RWPE1 (cell line): ENCODE results near the gene SUZ12.

Source experiments
- CTCF ChIA-PET: fragments of 350-600 bp; sonication (Branson Sonifier 250); formaldehyde crosslinking; extraction: SDS; loops from one replicate; lab custom pipeline; 2021; lab: Yijun Ruan, JAX
- POLR2A ChIA-PET: fragments of 400-600 bp; formaldehyde crosslinking; extraction: SDS; loops from one replicate; lab custom pipeline; 2020; ENCODE audit warnings: antibody characterized with exemption; ENCODE audit not compliant: low non-redundant PET; lab: Yijun Ruan, JAX
- DNase-seq: peaks from one replicate; pipeline ENCODE4 v3.0.0; 2012; ENCODE audit warnings: low spot score
- H3K27ac ChIP-seq: fragments of 450-650 bp; 2 replicates; pipeline ENCODE4 v1.5.1; 2017
- CTCF ChIP-seq: fragments of 450-650 bp; conservative IDR thresholded peaks from 2 replicates; pipeline ENCODE4 v1.5.1; 2017; ENCODE audit warnings: low read depth, mild to moderate bottlenecking

The SUZ12 gene

GRCh38 chr17:32009262-32009542 is 72.4 kb downstream of the SUZ12 start:
- DNase-seq: no peak
- ChIA-PET CTCF (no interaction called here), POLR2A (no interaction called here)
- TF ChIP-seq CTCF: no peak
- H3K27ac ChIP-seq: no peak overlapping the region

- no peak for TF ChIP-seq CTCF
- no peak for DNase-seq
- ChIA-PET POLR2A (no interaction called here), CTCF (no interaction called here)
- no peak overlapping the region for H3K27ac ChIP-seq
These were observed 73.3 kb downstream of the SUZ12 start for GRCh38 chr17:32010114-32010513.

GRCh38 chr17:32015245-32016013 is 78.6 kb downstream of the SUZ12 start:
- POLR2A ChIA-PET: no interaction called here

GRCh38 chr17:32016231-32016630 is 79.4 kb downstream of the SUZ12 start:
- H3K27ac ChIP-seq: no peak overlapping the region
- POLR2A ChIA-PET: no interaction called here
- no peak for DNase-seq
- TF ChIP-seq CTCF: no peak
- CTCF ChIA-PET: no interaction called here

More at GRCh38 chr17:32015245-32016013, 78.6 kb downstream of the SUZ12 start:
- H3K27ac ChIP-seq: no peak overlapping the region
- DNase-seq: no peak
- no peak for TF ChIP-seq CTCF
- CTCF ChIA-PET: no interaction called here

- TF ChIP-seq CTCF: no peak
- no peak for DNase-seq
- ChIA-PET CTCF (interaction anchor here (0.8 kb wide), 1 partner anchor 13 kb away, joined by 5 read pairs; no protein-coding TSS in a partner anchor), POLR2A (no interaction called here)
- H3K27ac ChIP-seq: no peak overlapping the region
These were observed 82.4 kb downstream of the SUZ12 start for GRCh38 chr17:32019228-32019627.

- ChIA-PET POLR2A (no interaction called here), CTCF (no interaction called here)
- no peak overlapping the region for H3K27ac ChIP-seq
- no peak for DNase-seq
- TF ChIP-seq CTCF: no peak
These were observed 84.3 kb downstream of the SUZ12 start for GRCh38 chr17:32020943-32021614.
